ENCODE results near the gene ADAMTS16. TPM values are rescaled to one million over a fixed set of nuclear protein-coding genes. Genes with fewer than 3 reads are reported as not detected.

The ADAMTS16 gene
- total RNA-seq, 2 donors from 2014 or later: not detected

- Mint-ChIP-seq H3K4me3 (no peak overlapping the region), H3K4me1 (ENCODE audit: low read depth) (no peaks in the 10 kb centered on the region), H3K36me3 (ENCODE audit: insufficient read depth in 2 of 2) (no peaks in the 10 kb centered on the region), H3K27me3 (ENCODE audit: low read depth) (peaks cover 6% of the 10 kb centered on the region), H3K9me3 (no peaks in the 10 kb centered on the region), H3K27ac (no peak overlapping the region)
- ATAC-seq (replicated peaks in 1 of 2) (no peak), DNase-seq (no peak)
Measured at GRCh38 chr5:5240234-5240633, 100.1 kb downstream of the ADAMTS16 start.

DNA sequence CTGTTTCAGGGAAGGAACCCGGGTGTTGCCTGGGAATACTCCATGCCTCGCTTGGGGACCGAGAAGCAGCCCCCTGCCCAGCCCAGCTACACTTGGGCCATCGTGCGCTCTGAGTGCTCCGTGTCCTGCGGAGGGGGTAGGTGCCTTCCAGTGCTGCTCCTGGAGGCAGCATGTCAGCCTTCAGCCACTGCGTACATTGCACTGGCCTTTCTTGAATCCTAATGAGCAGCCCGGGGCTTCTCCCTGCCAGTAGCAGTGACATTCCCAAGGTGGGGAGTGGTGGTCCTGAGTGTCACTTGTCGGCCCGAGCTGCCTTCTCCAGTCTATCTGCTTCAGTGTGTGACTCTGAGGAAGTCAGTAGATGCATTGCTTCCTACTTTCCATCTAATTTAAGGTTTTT is 101.9 kb downstream of the ADAMTS16 start:
- DNase-seq: no peak
- no peaks in the 10 kb centered on the region for H3K9me3 Mint-ChIP-seq
- no peaks in the 10 kb centered on the region for H3K4me1 Mint-ChIP-seq (ENCODE audit: low read depth)
- no peak for ATAC-seq (replicated peaks in 1 of 2)
- H3K36me3 Mint-ChIP-seq (ENCODE audit: insufficient read depth in 2 of 2): no peaks in the 10 kb centered on the region
- no peak overlapping the region for H3K4me3 Mint-ChIP-seq
- H3K27ac Mint-ChIP-seq: no peak overlapping the region
- H3K27me3 Mint-ChIP-seq (ENCODE audit: low read depth): peaks cover 6% of the 10 kb centered on the region

DNA sequence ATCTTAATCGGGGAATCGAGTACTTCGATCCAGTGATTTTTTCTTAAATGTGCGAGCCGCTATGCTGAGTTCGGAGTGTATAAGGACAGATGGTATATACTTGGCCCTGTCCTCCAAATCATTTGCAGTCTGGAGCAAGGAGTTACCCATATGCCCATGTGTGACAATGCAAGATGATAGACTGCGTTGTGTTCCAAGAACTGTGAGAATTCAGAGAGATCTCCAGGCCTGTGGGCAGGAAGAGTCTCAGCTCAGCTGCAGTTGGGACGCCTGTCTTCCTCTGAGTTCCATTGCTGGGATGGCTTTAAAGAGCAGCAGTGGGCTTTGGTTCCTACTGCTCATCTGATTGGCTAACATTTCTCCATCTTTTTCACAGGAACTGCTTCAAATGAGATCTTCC is 106.6 kb downstream of the ADAMTS16 start:
- Mint-ChIP-seq H3K36me3 (ENCODE audit: insufficient read depth in 2 of 2) (no peaks in the 10 kb centered on the region), H3K27ac (no peak overlapping the region), H3K9me3 (no peaks in the 10 kb centered on the region), H3K4me1 (ENCODE audit: low read depth) (no peaks in the 10 kb centered on the region), H3K4me3 (no peak overlapping the region), H3K27me3 (ENCODE audit: low read depth) (peaks cover 6% of the 10 kb centered on the region)
- ATAC-seq (replicated peaks in 1 of 2): no peak
- no peak for DNase-seq

GRCh38 chr5:5250758-5251157 is 110.6 kb downstream of the ADAMTS16 start:
- DNase-seq (no peak), ATAC-seq (replicated peaks in 1 of 2) (no peak)
- Mint-ChIP-seq H3K27me3 (ENCODE audit: low read depth) (no peaks in the 10 kb centered on the region), H3K36me3 (ENCODE audit: insufficient read depth in 2 of 2) (peaks cover 0 to 3% of the 10 kb centered on the region in 2 donors), H3K9me3 (peaks cover 3 to 7% of the 10 kb centered on the region in 2 donors), H3K27ac (no peak overlapping the region), H3K4me1 (ENCODE audit: low read depth) (no peaks in the 10 kb centered on the region), H3K4me3 (no peak overlapping the region)

- Mint-ChIP-seq H3K9me3 (peaks cover 3 to 7% of the 10 kb centered on the region in 2 donors), H3K4me3 (no peak overlapping the region), H3K36me3 (ENCODE audit: insufficient read depth in 2 of 2) (peaks cover 0 to 3% of the 10 kb centered on the region in 2 donors), H3K27me3 (ENCODE audit: low read depth) (no peaks in the 10 kb centered on the region), H3K4me1 (ENCODE audit: low read depth) (no peaks in the 10 kb centered on the region), H3K27ac (no peak overlapping the region)
- no peak for DNase-seq
- ATAC-seq (replicated peaks in 1 of 2): no peak
Measured at GRCh38 chr5:5252106-5252505, 112.0 kb downstream of the ADAMTS16 start.

GRCh38 chr5:5257353-5257752 is 117.2 kb downstream of the ADAMTS16 start:
- peaks cover 0 to 3% of the 10 kb centered on the region in 2 donors for H3K36me3 Mint-ChIP-seq (ENCODE audit: insufficient read depth in 2 of 2)
- ATAC-seq (replicated peaks in 1 of 2): no peak
- no peak overlapping the region for H3K27ac Mint-ChIP-seq
- H3K27me3 Mint-ChIP-seq (ENCODE audit: low read depth): no peaks in the 10 kb centered on the region
- no peak for DNase-seq
- H3K4me3 Mint-ChIP-seq: no peak overlapping the region
- peaks cover 3 to 7% of the 10 kb centered on the region in 2 donors for H3K9me3 Mint-ChIP-seq
- H3K4me1 Mint-ChIP-seq (ENCODE audit: low read depth): no peaks in the 10 kb centered on the region

- Mint-ChIP-seq H3K9me3 (peaks cover 3 to 6% of the 10 kb centered on the region in 2 donors), H3K27me3 (ENCODE audit: low read depth) (no peaks in the 10 kb centered on the region), H3K4me1 (ENCODE audit: low read depth) (no peaks in the 10 kb centered on the region), H3K36me3 (ENCODE audit: insufficient read depth in 2 of 2) (peaks cover 0 to 3% of the 10 kb centered on the region in 2 donors), H3K4me3 (no peak overlapping the region), H3K27ac (no peak overlapping the region)
- no peak for ATAC-seq (replicated peaks in 1 of 2)
- DNase-seq: no peak
Measured at GRCh38 chr5:5258564-5258963, 118.4 kb downstream of the ADAMTS16 start.

DNA sequence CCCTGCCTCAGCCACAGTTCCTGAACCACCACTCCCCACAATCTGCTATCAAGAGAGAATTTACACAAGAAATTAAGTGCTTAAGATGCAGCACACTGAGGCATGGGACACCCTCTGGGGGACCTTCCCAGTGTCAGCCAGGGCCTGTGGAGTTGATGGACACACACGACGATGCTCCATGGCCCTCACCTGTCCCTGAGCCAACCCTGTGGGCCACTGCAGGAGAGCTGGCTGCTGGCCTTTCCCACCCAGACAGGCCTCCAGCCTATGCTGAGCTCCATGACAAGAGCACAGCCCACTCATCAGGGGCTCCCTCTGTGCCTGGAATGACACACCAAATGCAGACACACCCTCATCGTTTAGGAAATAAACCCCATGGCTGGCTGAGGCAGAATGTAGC is 124.6 kb downstream of the ADAMTS16 start:
- DNase-seq (no peak), ATAC-seq (replicated peaks in 1 of 2) (no peak)
- no peaks in the 10 kb centered on the region for H3K27me3 Mint-ChIP-seq (ENCODE audit: low read depth)
- H3K4me1 Mint-ChIP-seq (ENCODE audit: low read depth): no peaks in the 10 kb centered on the region
- H3K27ac Mint-ChIP-seq: no peak overlapping the region
- H3K4me3 Mint-ChIP-seq: no peak overlapping the region
- H3K9me3 Mint-ChIP-seq: peaks cover 0 to 2% of the 10 kb centered on the region in 2 donors
- H3K36me3 Mint-ChIP-seq (ENCODE audit: insufficient read depth in 2 of 2): no peaks in the 10 kb centered on the region

DNA sequence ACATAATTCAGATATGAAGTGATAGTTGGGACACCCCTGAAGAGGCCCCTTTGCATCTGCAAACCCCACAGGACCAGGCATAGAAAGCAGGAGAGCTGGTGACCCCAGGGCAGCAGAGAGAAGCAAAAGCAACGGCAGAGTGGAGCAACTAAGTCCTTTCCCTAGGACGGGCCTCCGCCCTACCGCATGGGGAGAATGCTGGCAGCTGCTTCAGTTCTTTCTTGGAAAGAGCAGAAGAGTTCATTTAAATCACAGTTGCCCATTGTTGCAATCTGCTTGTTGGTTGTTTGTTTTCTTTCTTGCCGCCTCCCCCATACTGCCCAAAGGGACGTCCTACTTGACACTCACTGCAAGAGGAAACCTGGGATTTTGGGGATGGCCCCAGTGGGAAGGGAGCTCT is 126.2 kb downstream of the ADAMTS16 start:
- H3K9me3 Mint-ChIP-seq: peaks cover 0 to 2% of the 10 kb centered on the region in 2 donors
- ATAC-seq (replicated peaks in 1 of 2) (no peak), DNase-seq (no peak)
- H3K36me3 Mint-ChIP-seq (ENCODE audit: insufficient read depth in 2 of 2): no peaks in the 10 kb centered on the region
- no peak overlapping the region for H3K4me3 Mint-ChIP-seq
- no peaks in the 10 kb centered on the region for H3K27me3 Mint-ChIP-seq (ENCODE audit: low read depth)
- no peaks in the 10 kb centered on the region for H3K4me1 Mint-ChIP-seq (ENCODE audit: low read depth)
- no peak overlapping the region for H3K27ac Mint-ChIP-seq

DNA sequence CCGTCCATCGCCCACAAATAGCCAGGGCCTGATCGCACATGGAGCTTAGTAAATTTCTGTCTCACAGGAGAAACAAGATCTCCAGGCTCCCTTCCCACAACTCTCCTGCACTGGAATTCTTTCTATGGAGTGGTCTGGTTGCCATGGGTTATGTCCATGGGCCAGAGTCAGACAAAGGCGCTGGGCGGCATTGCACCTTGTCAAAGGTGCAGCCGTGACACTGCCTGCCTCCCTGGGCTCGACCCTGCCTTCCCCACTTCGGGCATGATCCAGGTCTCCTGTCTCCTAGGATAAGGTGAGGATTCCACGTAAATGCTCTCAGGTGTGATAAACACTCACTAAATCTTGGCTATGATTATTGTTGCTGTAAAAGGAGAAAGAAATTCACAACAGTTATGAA is 130.0 kb downstream of the ADAMTS16 start:
- Mint-ChIP-seq H3K27me3 (ENCODE audit: low read depth) (no peaks in the 10 kb centered on the region), H3K4me1 (ENCODE audit: low read depth) (no peaks in the 10 kb centered on the region), H3K9me3 (peaks cover 0 to 2% of the 10 kb centered on the region in 2 donors), H3K4me3 (no peak overlapping the region), H3K27ac (no peak overlapping the region), H3K36me3 (ENCODE audit: insufficient read depth in 2 of 2) (no peaks in the 10 kb centered on the region)
- ATAC-seq (replicated peaks in 1 of 2): no peak
- no peak for DNase-seq

GRCh38 chr5:5270958-5271785 is 131.0 kb downstream of the ADAMTS16 start:
- no peaks in the 10 kb centered on the region for H3K36me3 Mint-ChIP-seq (ENCODE audit: insufficient read depth in 2 of 2)
- DNase-seq (no peak), ATAC-seq (replicated peaks in 1 of 2) (no peak)
- no peaks in the 10 kb centered on the region for H3K4me1 Mint-ChIP-seq (ENCODE audit: low read depth)
- peaks cover 2% of the 10 kb centered on the region in 2 donors for H3K9me3 Mint-ChIP-seq
- no peak overlapping the region for H3K4me3 Mint-ChIP-seq
- no peaks in the 10 kb centered on the region for H3K27me3 Mint-ChIP-seq (ENCODE audit: low read depth)
- no peak overlapping the region for H3K27ac Mint-ChIP-seq

GRCh38 chr5:5271786-5272321 is 131.7 kb downstream of the ADAMTS16 start:
- H3K36me3 Mint-ChIP-seq (ENCODE audit: insufficient read depth in 2 of 2): no peaks in the 10 kb centered on the region
- H3K4me3 Mint-ChIP-seq: no peak overlapping the region
- no peaks in the 10 kb centered on the region for H3K4me1 Mint-ChIP-seq (ENCODE audit: low read depth)
- H3K27me3 Mint-ChIP-seq (ENCODE audit: low read depth): no peaks in the 10 kb centered on the region
- H3K9me3 Mint-ChIP-seq: peaks cover 2% of the 10 kb centered on the region in 2 donors
- DNase-seq (no peak), ATAC-seq (replicated peaks in 1 of 2) (no peak)
- H3K27ac Mint-ChIP-seq: no peak overlapping the region

DNA sequence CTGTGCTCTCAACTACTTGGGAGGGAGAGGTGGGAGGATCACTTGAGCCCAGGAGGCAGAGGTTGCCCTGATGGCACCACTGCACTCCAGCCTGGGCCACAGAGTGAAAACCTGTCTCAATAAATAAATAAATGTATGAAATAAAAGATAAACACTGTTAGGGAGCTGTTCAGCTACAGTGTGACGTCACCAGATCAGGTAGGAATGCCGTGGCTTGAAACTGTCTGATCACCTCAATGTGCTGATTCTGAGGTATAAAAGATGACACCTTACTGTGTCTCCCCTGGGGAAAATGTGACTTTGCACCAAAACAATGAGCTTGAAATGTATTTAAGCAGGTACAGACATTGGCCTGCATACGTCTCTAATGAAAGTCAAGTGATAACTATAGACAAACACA is 133.3 kb downstream of the ADAMTS16 start:
- no peak overlapping the region for H3K4me3 Mint-ChIP-seq
- H3K4me1 Mint-ChIP-seq (ENCODE audit: low read depth): no peaks in the 10 kb centered on the region
- ATAC-seq (replicated peaks in 1 of 2) (no peak), DNase-seq (no peak)
- no peaks in the 10 kb centered on the region for H3K27me3 Mint-ChIP-seq (ENCODE audit: low read depth)
- H3K9me3 Mint-ChIP-seq: peaks cover 2% of the 10 kb centered on the region in 2 donors
- no peak overlapping the region for H3K27ac Mint-ChIP-seq
- H3K36me3 Mint-ChIP-seq (ENCODE audit: insufficient read depth in 2 of 2): no peaks in the 10 kb centered on the region

DNA sequence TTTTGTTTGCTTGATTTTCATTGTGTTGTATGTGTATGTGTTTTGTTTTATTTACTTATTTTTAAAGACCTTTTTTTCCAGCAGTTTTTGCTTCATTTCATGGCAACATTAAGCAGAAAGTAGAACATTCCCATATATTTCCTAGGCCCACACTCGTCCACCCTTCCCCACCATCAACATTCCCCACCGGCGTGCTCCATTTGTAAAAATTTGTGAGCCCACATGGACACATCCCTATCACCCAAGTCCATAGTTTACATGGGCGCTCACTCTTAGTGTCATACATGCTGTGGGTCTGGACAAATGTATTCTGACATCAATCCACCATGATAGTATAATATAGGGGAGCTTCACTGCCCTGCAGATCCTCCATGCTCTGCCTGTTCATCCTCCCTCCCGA is 133.8 kb downstream of the ADAMTS16 start:
- DNase-seq (no peak), ATAC-seq (replicated peaks in 1 of 2) (no peak)
- H3K4me1 Mint-ChIP-seq (ENCODE audit: low read depth): no peaks in the 10 kb centered on the region
- no peak overlapping the region for H3K4me3 Mint-ChIP-seq
- peaks cover 2% of the 10 kb centered on the region in 2 donors for H3K9me3 Mint-ChIP-seq
- no peaks in the 10 kb centered on the region for H3K36me3 Mint-ChIP-seq (ENCODE audit: insufficient read depth in 2 of 2)
- no peak overlapping the region for H3K27ac Mint-ChIP-seq
- no peaks in the 10 kb centered on the region for H3K27me3 Mint-ChIP-seq (ENCODE audit: low read depth)

All from activated T-cell treated with anti-CD3 and anti-CD28 coated beads, Interleukin-2, amount 50 U/mL, for 72 hours (primary cell).